ENCODE data around the gene MINDY2.

Gene MINDY2

GRCh38 chr15:58788056-58788710, 17.1 kb downstream of the MINDY2 start:
- Histone ChIP-seq H4K91ac (ENCODE audit: low read depth, low read length, poor library complexity) (no peak overlapping the region), H3K9me3 (replicated peaks in 1 of 2; ENCODE audit: control insufficient read depth in 2 of 2, insufficient read depth in 1 of 2, low read depth in 1 of 2, low read length in 2 of 2) (no peaks in the 10 kb centered on the region), H3K27ac (replicated peaks; ENCODE audit: low read length) (no peak overlapping the region), H2BK15ac (ENCODE audit: low read length) (no peak overlapping the region), H3K27me3 (ENCODE audit: control insufficient read depth in 3 of 3, insufficient read depth in 3 of 3, low read depth in 1 of 3, low read length in 3 of 3) (no peaks in the 10 kb centered on the region), H2AFZ (ENCODE audit: low read length) (no peak overlapping the region), H3K4ac (ENCODE audit: low read length) (no peak overlapping the region), H2BK120ac (ENCODE audit: low read depth, low read length) (no peak overlapping the region), H3K4me3 (ENCODE audit: low read length in 2 of 2) (no peak overlapping the region), H4K8ac (ENCODE audit: low read depth, low read length) (no peak overlapping the region), H3K79me1 (ENCODE audit: low read depth, low read length) (no peaks in the 10 kb centered on the region), H2BK5ac (ENCODE audit: low read length) (no peak overlapping the region), H3K9ac (ENCODE audit: low read depth, low read length, poor library complexity) (no peak overlapping the region), H3K18ac (ENCODE audit: low read length) (no peak overlapping the region), H3K23ac (ENCODE audit: low read depth, low read length, poor library complexity) (no peak overlapping the region), H2BK12ac (ENCODE audit: low read length) (no peak overlapping the region), H3K4me1 (ENCODE audit: control insufficient read depth in 2 of 2, insufficient read depth in 1 of 2, low read depth in 1 of 2, low read length in 2 of 2) (no peaks in the 10 kb centered on the region), H3K36me3 (replicated peaks in 1 of 2; ENCODE audit: control insufficient read depth in 2 of 2, insufficient read depth in 2 of 2, low read length in 2 of 2) (peaks cover 0 to 46% of the 10 kb centered on the region in 2 donors), H3K14ac (ENCODE audit: low read length) (no peak overlapping the region), H3K4me2 (ENCODE audit: insufficient read depth, low read length, poor library complexity, severe bottlenecking) (no peak overlapping the region), H2AK5ac (ENCODE audit: low read depth, low read length) (no peak overlapping the region)
- no CpG with 5 or more reads among the region's 3 CpGs for WGBS, 2 donors (ENCODE audit: extremely low coverage in 2 of 2, insufficient read length in 2 of 2, insufficient replicate concordance in 1 of 2)
- DNase-seq (ENCODE audit: low spot score): no peak

GRCh38 chr15:58793862-58794261, 22.8 kb downstream of the MINDY2 start:
- DNase-seq (ENCODE audit: low spot score): no peak
- H3K4ac ChIP-seq (ENCODE audit: low read length): no peak overlapping the region
- WGBS, 2 donors (ENCODE audit: extremely low coverage in 2 of 2, insufficient read length in 2 of 2, insufficient replicate concordance in 1 of 2): 100% methylated on average over 1 of the region's 6 CpGs

GRCh38 chr15:58795825-58796224, 24.7 kb downstream of the MINDY2 start:
- Histone ChIP-seq H3K4me3 (ENCODE audit: low read length in 2 of 2) (no peak overlapping the region), H2BK15ac (ENCODE audit: low read length) (no peak overlapping the region), H2AFZ (ENCODE audit: low read length) (no peak overlapping the region), H3K79me1 (ENCODE audit: low read depth, low read length) (peaks cover 2% of the 10 kb centered on the region), H3K27ac (replicated peaks; ENCODE audit: low read length) (no peak overlapping the region), H3K9me3 (replicated peaks in 1 of 2; ENCODE audit: control insufficient read depth in 2 of 2, insufficient read depth in 1 of 2, low read depth in 1 of 2, low read length in 2 of 2) (no peaks in the 10 kb centered on the region), H3K9ac (ENCODE audit: low read depth, low read length, poor library complexity) (no peak overlapping the region), H2BK120ac (ENCODE audit: low read depth, low read length) (no peak overlapping the region), H3K4me2 (ENCODE audit: insufficient read depth, low read length, poor library complexity, severe bottlenecking) (no peak overlapping the region), H3K23ac (ENCODE audit: low read depth, low read length, poor library complexity) (no peak overlapping the region), H3K36me3 (replicated peaks in 1 of 2; ENCODE audit: control insufficient read depth in 2 of 2, insufficient read depth in 2 of 2, low read length in 2 of 2) (peaks cover 0 to 14% of the 10 kb centered on the region in 2 donors), H2AK5ac (ENCODE audit: low read depth, low read length) (no peak overlapping the region), H4K91ac (ENCODE audit: low read depth, low read length, poor library complexity) (no peak overlapping the region), H3K18ac (ENCODE audit: low read length) (no peak overlapping the region), H3K14ac (ENCODE audit: low read length) (no peak overlapping the region), H4K8ac (ENCODE audit: low read depth, low read length) (no peak overlapping the region), H3K4me1 (ENCODE audit: control insufficient read depth in 2 of 2, insufficient read depth in 1 of 2, low read depth in 1 of 2, low read length in 2 of 2) (no peaks in the 10 kb centered on the region), H2BK5ac (ENCODE audit: low read length) (no peak overlapping the region), H2BK12ac (ENCODE audit: low read length) (no peak overlapping the region), H3K27me3 (ENCODE audit: control insufficient read depth in 3 of 3, insufficient read depth in 3 of 3, low read depth in 1 of 3, low read length in 3 of 3) (no peaks in the 10 kb centered on the region), H3K4ac (ENCODE audit: low read length) (no peak overlapping the region)
- WGBS, 2 donors (ENCODE audit: extremely low coverage in 2 of 2, insufficient read length in 2 of 2, insufficient replicate concordance in 1 of 2): no CpG with 5 or more reads among the region's 2 CpGs
- no peak for DNase-seq (ENCODE audit: low spot score)

More at GRCh38 chr15:58793862-58794261, 22.8 kb downstream of the MINDY2 start:
- no peak overlapping the region for H2BK12ac ChIP-seq (ENCODE audit: low read length)
- no peak overlapping the region for H2BK15ac ChIP-seq (ENCODE audit: low read length)
- no peak overlapping the region for H3K18ac ChIP-seq (ENCODE audit: low read length)
- no peaks in the 10 kb centered on the region for H3K4me1 ChIP-seq (ENCODE audit: control insufficient read depth in 2 of 2, insufficient read depth in 1 of 2, low read depth in 1 of 2, low read length in 2 of 2)
- no peak overlapping the region for H3K14ac ChIP-seq (ENCODE audit: low read length)
- H3K9ac ChIP-seq (ENCODE audit: low read depth, low read length, poor library complexity): no peak overlapping the region
- no peak overlapping the region for H3K4me3 ChIP-seq (ENCODE audit: low read length in 2 of 2)
- no peak overlapping the region for H4K8ac ChIP-seq (ENCODE audit: low read depth, low read length)
- no peaks in the 10 kb centered on the region for H3K27me3 ChIP-seq (ENCODE audit: control insufficient read depth in 3 of 3, insufficient read depth in 3 of 3, low read depth in 1 of 3, low read length in 3 of 3)
- H3K36me3 ChIP-seq (replicated peaks in 1 of 2; ENCODE audit: control insufficient read depth in 2 of 2, insufficient read depth in 2 of 2, low read length in 2 of 2): peaks cover 0 to 22% of the 10 kb centered on the region in 2 donors
- H3K27ac ChIP-seq (replicated peaks; ENCODE audit: low read length): no peak overlapping the region
- no peak overlapping the region for H2AK5ac ChIP-seq (ENCODE audit: low read depth, low read length)
- no peak overlapping the region for H2AFZ ChIP-seq (ENCODE audit: low read length)
- H2BK5ac ChIP-seq (ENCODE audit: low read length): no peak overlapping the region
- no peak overlapping the region for H3K4me2 ChIP-seq (ENCODE audit: insufficient read depth, low read length, poor library complexity, severe bottlenecking)
- H2BK120ac ChIP-seq (ENCODE audit: low read depth, low read length): no peak overlapping the region
- H3K9me3 ChIP-seq (replicated peaks in 1 of 2; ENCODE audit: control insufficient read depth in 2 of 2, insufficient read depth in 1 of 2, low read depth in 1 of 2, low read length in 2 of 2): no peaks in the 10 kb centered on the region
- H3K23ac ChIP-seq (ENCODE audit: low read depth, low read length, poor library complexity): no peak overlapping the region
- H4K91ac ChIP-seq (ENCODE audit: low read depth, low read length, poor library complexity): no peak overlapping the region
- H3K79me1 ChIP-seq (ENCODE audit: low read depth, low read length): peaks cover 2% of the 10 kb centered on the region

- H3K14ac ChIP-seq (ENCODE audit: low read length): no peak overlapping the region
- H3K27me3 ChIP-seq (ENCODE audit: control insufficient read depth in 3 of 3, insufficient read depth in 3 of 3, low read depth in 1 of 3, low read length in 3 of 3): no peaks in the 10 kb centered on the region
- H2BK12ac ChIP-seq (ENCODE audit: low read length): no peak overlapping the region
- no peak overlapping the region for H4K91ac ChIP-seq (ENCODE audit: low read depth, low read length, poor library complexity)
- peaks cover 2% of the 10 kb centered on the region for H3K79me1 ChIP-seq (ENCODE audit: low read depth, low read length)
- peaks cover 0 to 6% of the 10 kb centered on the region in 2 donors for H3K36me3 ChIP-seq (replicated peaks in 1 of 2; ENCODE audit: control insufficient read depth in 2 of 2, insufficient read depth in 2 of 2, low read length in 2 of 2)
- H2BK120ac ChIP-seq (ENCODE audit: low read depth, low read length): no peak overlapping the region
- H3K4me1 ChIP-seq (ENCODE audit: control insufficient read depth in 2 of 2, insufficient read depth in 1 of 2, low read depth in 1 of 2, low read length in 2 of 2): no peaks in the 10 kb centered on the region
- no peak overlapping the region for H2BK15ac ChIP-seq (ENCODE audit: low read length)
- no peak for DNase-seq (ENCODE audit: low spot score)
- H3K27ac ChIP-seq (replicated peaks; ENCODE audit: low read length): no peak overlapping the region
- H2AK5ac ChIP-seq (ENCODE audit: low read depth, low read length): no peak overlapping the region
- H3K4me2 ChIP-seq (ENCODE audit: insufficient read depth, low read length, poor library complexity, severe bottlenecking): no peak overlapping the region
- H3K9ac ChIP-seq (ENCODE audit: low read depth, low read length, poor library complexity): no peak overlapping the region
- H3K4me3 ChIP-seq (ENCODE audit: low read length in 2 of 2): no peak overlapping the region
- H2AFZ ChIP-seq (ENCODE audit: low read length): no peak overlapping the region
- no peaks in the 10 kb centered on the region for H3K9me3 ChIP-seq (replicated peaks in 1 of 2; ENCODE audit: control insufficient read depth in 2 of 2, insufficient read depth in 1 of 2, low read depth in 1 of 2, low read length in 2 of 2)
- H2BK5ac ChIP-seq (ENCODE audit: low read length): no peak overlapping the region
- H3K4ac ChIP-seq (ENCODE audit: low read length): no peak overlapping the region
- no peak overlapping the region for H4K8ac ChIP-seq (ENCODE audit: low read depth, low read length)
- H3K18ac ChIP-seq (ENCODE audit: low read length): no peak overlapping the region
- H3K23ac ChIP-seq (ENCODE audit: low read depth, low read length, poor library complexity): no peak overlapping the region
- WGBS, 2 donors (ENCODE audit: extremely low coverage in 2 of 2, insufficient read length in 2 of 2, insufficient replicate concordance in 1 of 2): no CpG with 5 or more reads among the region's 3 CpGs
Observed at GRCh38 chr15:58797505-58797904, 26.4 kb downstream of the MINDY2 start.

Measured in neuronal stem cell (in vitro differentiated cells).